OCI-M1 (cell line): Measurements from ENCODE around the gene WDR91.
"Not testable (repeated sequence)": the region's sequence is repeated elsewhere in the genome, so short reads cannot be mapped to it uniquely, and the experiment has no call there.

Source experiments
- DNase-seq: peaks from one replicate; lab custom pipeline; 2025; lab: John Stamatoyannopoulos, UW

Gene WDR91

GRCh38 chr7:135178364-135178763 lies 33.0 kb downstream of the WDR91 start:
- DNase-seq: no peak

GRCh38 chr7:135177028-135177696 lies 34.2 kb downstream of the WDR91 start:
- DNase-seq: no peak

DNA sequence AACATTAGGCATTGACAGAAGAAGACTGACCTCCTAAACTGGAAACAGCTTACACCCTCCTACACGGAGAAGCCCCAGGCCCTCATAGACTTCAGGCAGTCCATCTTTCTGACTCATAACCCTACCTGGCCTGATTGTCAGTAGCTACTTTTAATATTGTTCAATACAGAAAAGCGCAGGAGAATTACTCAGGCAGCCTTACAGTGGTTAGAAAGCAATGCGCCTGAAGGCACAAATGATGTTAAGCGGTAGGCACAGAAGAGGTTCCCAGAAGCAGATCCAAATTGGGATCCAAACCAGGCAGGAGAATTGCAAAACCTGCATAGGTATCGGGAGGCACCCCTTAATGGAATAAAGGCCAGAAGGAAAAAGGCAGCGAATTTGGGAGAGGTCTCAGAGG lies 35.4 kb downstream of the WDR91 start:
- no peak for DNase-seq

GRCh38 chr7:135174941-135175340 lies 36.4 kb downstream of the WDR91 start:
- no peak for DNase-seq

- not testable (repeated sequence) for DNase-seq
These were observed 37.4 kb downstream of the WDR91 start for GRCh38 chr7:135173916-135174315.

DNA sequence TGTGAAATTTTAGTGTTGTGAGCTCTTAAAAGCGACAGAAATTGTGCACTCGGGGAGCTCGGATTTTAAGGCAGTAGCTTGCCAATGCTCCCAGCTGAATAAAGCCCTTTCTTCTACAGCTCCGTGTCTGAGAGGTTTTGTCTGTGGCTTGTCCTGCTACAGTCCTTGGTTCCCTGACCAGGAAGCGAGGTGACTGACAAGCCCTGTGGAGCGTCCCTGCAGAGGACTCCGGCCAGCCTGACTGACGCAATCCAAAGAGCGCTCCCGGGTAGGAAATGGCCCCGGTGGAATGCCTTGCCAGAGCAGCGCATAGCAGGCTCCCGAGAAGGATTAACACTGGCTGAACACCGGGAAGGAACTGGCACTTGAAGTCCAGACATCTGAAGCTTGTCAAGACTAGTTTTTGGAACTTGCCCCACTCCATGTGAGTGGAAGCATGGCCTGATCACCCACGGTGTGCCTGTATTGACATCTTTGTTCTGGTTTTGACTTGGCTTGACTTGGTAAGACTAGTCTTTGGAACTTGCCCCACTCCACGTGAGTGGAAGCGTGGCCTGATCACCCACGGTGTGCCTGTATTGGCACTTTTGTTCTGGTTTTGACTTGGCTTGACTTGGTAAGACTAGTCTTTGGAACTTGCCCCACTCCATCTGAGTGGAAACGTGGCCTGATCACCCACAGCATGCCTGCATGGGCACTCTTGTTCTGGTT lies 39.6 kb downstream of the WDR91 start:
- not testable (repeated sequence) for DNase-seq

- DNase-seq: not testable (repeated sequence)
These were observed 40.3 kb downstream of the WDR91 start for GRCh38 chr7:135170998-135171481.

GRCh38 chr7:135170274-135170997 lies 40.9 kb downstream of the WDR91 start, which contains the start of gene CYREN:
CYREN (minus strand) TSS chr7:135170707; CDS start chr7:135168922, 1,785 bp downstream.
- DNase-seq: peak; percentile 94

DNA sequence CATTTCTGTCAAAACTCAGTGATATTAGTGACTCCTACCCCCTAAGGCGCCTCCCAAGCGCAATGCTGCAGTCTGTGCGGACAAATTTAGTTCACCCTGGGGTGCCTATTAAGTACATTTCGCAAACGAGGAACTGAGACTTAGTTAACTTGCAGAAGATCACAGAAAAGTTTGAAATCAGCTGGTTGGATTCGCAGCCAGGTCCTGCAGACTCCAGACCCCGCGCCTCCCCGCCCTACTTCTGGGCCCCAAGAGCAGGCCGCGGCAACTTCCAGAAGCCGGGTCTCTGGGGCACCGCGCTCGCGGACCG lies 41.4 kb downstream of the WDR91 start:
- DNase-seq: no peak

- DNase-seq: peak; percentile 38
These were observed 42.0 kb downstream of the WDR91 start for GRCh38 chr7:135169141-135169963.

DNA sequence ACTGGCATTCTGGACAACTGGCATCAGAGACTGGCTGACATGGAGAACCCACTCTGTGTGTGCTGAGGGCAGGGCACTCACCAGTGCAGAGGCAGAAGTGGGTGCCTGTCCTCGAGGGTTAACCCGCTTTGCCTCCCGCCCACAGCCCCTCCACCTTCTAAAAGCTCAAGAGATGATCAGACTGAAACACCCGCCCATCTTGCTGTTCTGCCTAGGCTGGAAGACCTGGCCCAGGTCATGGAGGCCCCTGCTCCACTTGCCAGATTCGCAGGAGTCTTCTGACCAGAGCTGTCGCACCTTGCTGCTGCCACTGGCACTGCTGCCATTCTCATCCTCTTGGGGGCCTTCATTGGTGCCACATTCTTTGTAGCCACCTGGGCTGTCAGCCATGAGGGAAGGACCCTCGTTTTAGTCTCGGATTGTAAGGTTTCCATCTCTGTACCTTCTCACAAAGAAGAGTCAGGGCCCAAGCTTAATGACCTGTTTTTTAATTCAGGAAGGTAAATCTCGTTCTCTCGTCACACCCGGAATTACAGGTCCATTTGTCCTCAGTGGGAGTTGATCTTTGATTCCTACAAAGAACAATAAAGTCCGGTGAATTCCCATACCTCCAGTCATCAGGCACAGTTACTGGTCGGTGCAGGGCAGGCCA lies 42.7 kb downstream of the WDR91 start:
- no peak for DNase-seq

DNA sequence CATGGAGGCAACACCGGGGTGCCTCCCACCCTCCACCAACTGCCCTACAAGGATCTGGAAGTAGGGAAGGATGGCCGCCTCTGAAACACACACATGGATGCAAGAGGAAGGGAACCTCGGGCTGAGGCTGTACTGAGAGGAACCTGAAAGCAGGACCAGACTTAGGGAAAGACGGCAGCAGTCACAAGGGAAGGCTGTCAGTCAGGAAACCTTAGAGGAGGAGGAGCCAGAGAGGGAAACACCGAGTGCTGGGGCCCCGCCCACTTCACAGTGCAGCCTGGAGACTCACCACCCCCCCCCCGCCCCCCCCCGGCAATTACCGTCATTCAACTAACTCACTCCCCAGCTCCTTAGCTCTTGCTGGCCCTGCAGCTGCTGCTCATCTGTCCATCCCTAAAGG lies 43.3 kb downstream of the WDR91 start:
- no peak for DNase-seq

DNA sequence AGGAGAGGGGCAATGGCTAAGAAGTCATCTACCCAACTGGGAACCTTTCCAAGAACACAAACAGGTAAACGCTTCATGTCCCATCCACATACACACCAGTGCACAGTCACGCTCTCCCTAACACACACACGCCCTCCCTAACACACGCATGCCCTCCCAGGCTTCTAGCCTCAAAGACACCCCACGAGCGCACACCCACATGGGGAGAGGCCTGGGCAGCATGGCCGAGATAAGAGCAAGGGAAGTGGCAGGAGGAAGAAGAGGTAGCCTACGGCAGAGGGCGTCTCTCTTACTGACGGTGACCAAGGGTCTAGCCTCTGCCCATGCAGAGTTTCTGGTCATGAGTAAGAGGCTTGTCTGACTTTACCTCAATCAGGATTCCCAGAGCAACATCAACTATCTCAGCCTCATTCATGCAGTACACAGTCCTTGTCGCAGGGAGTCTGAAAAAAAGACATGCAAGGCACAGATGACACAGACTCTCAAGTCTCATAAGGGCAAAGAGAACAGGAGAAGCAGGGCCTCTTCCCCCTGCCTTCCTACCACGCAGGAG lies 43.9 kb downstream of the WDR91 start:
- no peak for DNase-seq

DNA sequence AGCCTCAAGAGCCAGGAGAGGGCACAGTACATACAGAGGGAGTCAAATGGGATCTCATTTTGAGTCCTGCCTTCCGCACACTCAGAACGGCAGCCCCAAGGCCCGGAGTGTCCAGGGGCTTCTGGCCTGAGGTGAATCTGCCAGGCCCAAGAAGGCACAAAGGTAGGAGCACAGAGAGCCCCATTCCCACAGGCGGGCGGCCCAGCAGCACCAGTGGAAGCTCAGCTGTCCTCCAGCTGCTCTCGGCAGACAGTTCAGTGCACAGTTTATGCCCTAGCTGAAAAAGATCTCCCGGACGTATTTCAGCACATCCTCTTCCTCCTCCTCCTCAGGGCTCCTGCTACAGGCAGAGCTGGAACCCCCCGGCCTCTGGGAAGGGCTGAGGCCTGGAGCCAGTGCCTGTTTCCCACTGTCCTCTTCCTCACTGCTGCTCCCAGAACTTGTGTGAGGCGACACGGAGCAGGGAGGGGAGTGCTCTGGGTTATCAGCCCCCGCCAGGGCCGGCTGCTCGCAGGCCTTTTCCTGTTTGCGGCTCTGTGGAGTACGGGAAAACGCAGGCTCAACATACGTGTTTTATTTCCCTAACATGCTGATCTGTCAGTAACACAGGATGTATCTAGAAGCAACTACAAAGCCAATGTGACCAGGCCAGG lies 44.9 kb downstream of the WDR91 start:
- no peak for DNase-seq

DNA sequence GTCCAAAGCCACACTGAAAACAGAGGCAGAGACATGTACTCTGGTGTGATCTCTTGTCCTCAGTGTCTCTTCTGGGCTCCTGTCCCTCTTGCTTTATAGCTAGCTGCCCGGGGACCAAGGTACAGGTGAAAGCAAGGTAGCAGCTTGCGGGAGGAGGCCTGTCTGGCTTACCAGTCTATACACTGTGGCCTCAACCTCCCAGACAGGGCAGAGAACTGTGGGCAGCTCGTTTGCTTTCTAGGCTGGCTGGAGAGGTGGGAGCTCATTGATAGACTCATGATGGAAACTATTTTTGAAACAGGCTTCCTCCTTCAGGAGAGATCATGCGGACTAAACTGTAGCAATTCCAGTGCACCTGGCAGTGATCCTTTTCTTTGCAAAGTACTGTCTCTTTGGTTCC lies 45.5 kb downstream of the WDR91 start:
- no peak for DNase-seq

DNA sequence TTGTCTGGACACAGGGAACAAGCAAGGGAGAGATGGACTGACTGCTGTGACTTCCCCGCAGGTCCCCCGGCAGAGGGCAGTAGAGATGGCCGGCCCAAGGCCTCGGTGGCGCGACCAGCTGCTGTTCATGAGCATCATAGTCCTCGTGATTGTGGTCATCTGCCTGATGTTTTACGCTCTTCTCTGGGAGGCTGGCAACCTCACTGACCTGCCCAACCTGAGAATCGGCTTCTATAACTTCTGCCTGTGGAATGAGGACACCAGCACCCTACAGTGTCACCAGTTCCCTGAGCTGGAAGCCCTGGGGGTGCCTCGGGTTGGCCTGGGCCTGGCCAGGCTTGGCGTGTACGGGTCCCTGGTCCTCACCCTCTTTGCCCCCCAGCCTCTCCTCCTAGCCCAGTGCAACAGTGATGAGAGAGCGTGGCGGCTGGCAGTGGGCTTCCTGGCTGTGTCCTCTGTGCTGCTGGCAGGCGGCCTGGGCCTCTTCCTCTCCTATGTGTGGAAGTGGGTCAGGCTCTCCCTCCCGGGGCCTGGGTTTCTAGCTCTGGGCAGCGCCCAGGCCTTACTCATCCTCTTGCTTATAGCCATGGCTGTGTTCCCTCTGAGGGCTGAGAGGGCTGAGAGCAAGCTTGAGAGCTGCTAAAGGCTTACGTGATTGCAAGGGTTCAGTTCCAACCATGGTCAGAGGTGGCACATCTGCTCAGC lies 46.8 kb downstream of the WDR91 start:
- DNase-seq: no peak

GRCh38 chr7:135162382-135163001 lies 48.8 kb downstream of the WDR91 start:
- DNase-seq: peak; percentile 26

GRCh38 chr7:135161669-135162068 lies 49.7 kb downstream of the WDR91 start:
- DNase-seq: no peak

- DNase-seq: peak; percentile 80
These were observed 50.3 kb downstream of the WDR91 start for GRCh38 chr7:135160858-135161653.
